GM21529 (cell line): ENCODE measurements around the gene ZNF816.
"Not testable (repeated sequence)": the region's sequence is repeated elsewhere in the genome, so short reads cannot be mapped to it uniquely, and the experiment has no call there.

Experiments used
- ATAC-seq: cut with Tn5 transposase; IDR thresholded peaks from one replicate; pipeline ENCODE4 v1.9.1; 2021; ENCODE audit not compliant: unreplicated experiment

ZNF816 gene

GRCh38 chr19:52962394-52963246, at the start of gene ZNF816:
TSS of gene ZNF816 (minus strand) at chr19:52962881. CDS start at chr19:52956089, 6,792 bp downstream.
- peak; percentile 96 for ATAC-seq

GRCh38 chr19:53012006-53012405, 49.3 kb upstream of the ZNF816 start:
- no peak for ATAC-seq

GRCh38 chr19:53010494-53010893, 47.8 kb upstream of the ZNF816 start:
- no peak for ATAC-seq

- no peak for ATAC-seq
Measured at GRCh38 chr19:53008061-53008778, 45.5 kb upstream of the ZNF816 start.

- no peak for ATAC-seq
Measured at GRCh38 chr19:53007606-53008005, 44.9 kb upstream of the ZNF816 start.

GRCh38 chr19:53007200-53007599, 44.5 kb upstream of the ZNF816 start:
- no peak for ATAC-seq

- ATAC-seq = no peak
Measured at GRCh38 chr19:53004242-53004641, 41.6 kb upstream of the ZNF816 start.

GRCh38 chr19:53002479-53002878, 39.8 kb upstream of the ZNF816 start:
- ATAC-seq = no peak

GRCh38 chr19:52997975-52998374, 35.3 kb upstream of the ZNF816 start:
- ATAC-seq = no peak

GRCh38 chr19:52995711-52996110, 33.0 kb upstream of the ZNF816 start:
- ATAC-seq = no peak

- no peak for ATAC-seq
Measured at GRCh38 chr19:52993342-52994178, 30.9 kb upstream of the ZNF816 start.

GRCh38 chr19:52992109-52993004, 29.7 kb upstream of the ZNF816 start:
- no peak for ATAC-seq

GRCh38 chr19:52991484-52991883, 28.8 kb upstream of the ZNF816 start:
- no peak for ATAC-seq

GRCh38 chr19:52990759-52991418, 28.2 kb upstream of the ZNF816 start:
- ATAC-seq = no peak

GRCh38 chr19:52988506-52988905, 25.8 kb upstream of the ZNF816 start:
- no peak for ATAC-seq

GRCh38 chr19:52987221-52987620, 24.5 kb upstream of the ZNF816 start:
- no peak for ATAC-seq

GRCh38 chr19:52983167-52983566, 20.5 kb upstream of the ZNF816 start:
- ATAC-seq = not testable (repeated sequence)

GRCh38 chr19:52981329-52981728, 18.6 kb upstream of the ZNF816 start:
- ATAC-seq = no peak

GRCh38 chr19:52967772-52968171, 5.1 kb upstream of the ZNF816 start:
- ATAC-seq = no peak

GRCh38 chr19:52963247-52963618, 552 bp upstream of the ZNF816 start:
- ATAC-seq = peak; percentile 15
